Smooth muscle cell (in vitro differentiated cells): ENCODE data around the gene BFAR. TPM values are rescaled to one million over a fixed set of nuclear protein-coding genes. Genes with fewer than 3 reads are reported as not detected.
A peak's percentile ranks its signal among the peaks of the same experiment; 100 is the strongest.

ENCODE experiments used
- DNase-seq: peaks from one replicate; lab custom pipeline; 2025; ENCODE audit not compliant: unreplicated experiment; lab: John Stamatoyannopoulos, UW
- H2AFZ ChIP-seq: fragments of 200-600 bp; sonication (generic); 2 replicates; pipeline ENCODE4 v1.6.0; 2016; ENCODE audit warnings: antibody characterized with exemption, low read depth, mild to moderate bottlenecking
- H3F3A ChIP-seq: fragments of 200-600 bp; sonication (generic); 2 replicates; pipeline ENCODE4 v1.6.0; 2017; ENCODE audit warnings: antibody characterized with exemption, low read depth
- H3K27ac ChIP-seq: fragments of 200-600 bp; sonication (generic); 2 replicates; pipeline ENCODE4 v1.5.1; 2016; ENCODE audit warnings: low read depth, mild to moderate bottlenecking
- H3K27me3 ChIP-seq: fragments of 200-600 bp; sonication (generic); 2 replicates; pipeline ENCODE4 v1.6.1; 2016; ENCODE audit warnings: low read depth, mild to moderate bottlenecking
- H3K36me3 ChIP-seq: fragments of 200-600 bp; sonication (generic); 2 replicates; pipeline ENCODE4 v1.5.1; 2016; ENCODE audit warnings: low read depth
- H3K4me1 ChIP-seq: fragments of 200-600 bp; sonication (generic); 2 replicates; pipeline ENCODE4 v1.5.1; 2016; ENCODE audit warnings: low read depth
- H3K4me2 ChIP-seq: fragments of 200-600 bp; sonication (generic); 2 replicates; pipeline ENCODE4 v1.6.0; 2016; ENCODE audit warnings: mild to moderate bottlenecking
- H3K4me3 ChIP-seq: fragments of 200-600 bp; sonication (generic); 2 replicates; pipeline ENCODE4 v1.5.1; 2016; ENCODE audit warnings: mild to moderate bottlenecking
- H3K79me2 ChIP-seq: fragments of 200-600 bp; sonication (generic); 2 replicates; pipeline ENCODE4 v1.6.0; 2016; ENCODE audit warnings: low read depth, mild to moderate bottlenecking
- H3K9ac ChIP-seq: fragments of 200-600 bp; sonication (generic); 2 replicates; pipeline ENCODE4 v1.6.0; 2016; ENCODE audit warnings: low read depth
- H3K9me3 ChIP-seq: fragments of 200-600 bp; sonication (generic); replicated peaks from 2 replicates; pipeline ENCODE4 v1.5.1; 2016; ENCODE audit warnings: low read depth
- H4K20me1 ChIP-seq: fragments of 200-600 bp; sonication (generic); 2 replicates; pipeline ENCODE4 v1.6.0; 2016; ENCODE audit warnings: low read depth
- CTCF ChIP-seq: fragments of 200-600 bp; sonication (generic); IDR thresholded peaks from 2 replicates; pipeline ENCODE4 v1.5.1; 2017; ENCODE audit warnings: borderline replicate concordance, mild to moderate bottlenecking, antibody characterized with exemption; ENCODE audit not compliant: insufficient read depth, poor library complexity, severe bottlenecking
- WGBS: methylation state at CpG from one replicate; pipeline ENCODE4 v1.1.7; 2016; ENCODE audit warnings: low lambda C conversion rate; 5-methylcytosine and 5-hydroxymethylcytosine counted together
- polyA plus RNA-seq: library from polyadenylated mRNA; unstranded; fragments of >200 nt; fragmentation: Nextera tagmentation; extraction: Ambion mirVana; gene quantifications from 2 replicates; pipeline ENCODE4 v1.2.1, GENCODE V29; 2016
- total RNA-seq: library from RNA; depleted of rRNA; stranded (reverse); fragments of >200 nt; gene quantifications from 2 replicates; pipeline ENCODE4 v1.2.3, GENCODE V29; 2014

BFAR gene, protein sequence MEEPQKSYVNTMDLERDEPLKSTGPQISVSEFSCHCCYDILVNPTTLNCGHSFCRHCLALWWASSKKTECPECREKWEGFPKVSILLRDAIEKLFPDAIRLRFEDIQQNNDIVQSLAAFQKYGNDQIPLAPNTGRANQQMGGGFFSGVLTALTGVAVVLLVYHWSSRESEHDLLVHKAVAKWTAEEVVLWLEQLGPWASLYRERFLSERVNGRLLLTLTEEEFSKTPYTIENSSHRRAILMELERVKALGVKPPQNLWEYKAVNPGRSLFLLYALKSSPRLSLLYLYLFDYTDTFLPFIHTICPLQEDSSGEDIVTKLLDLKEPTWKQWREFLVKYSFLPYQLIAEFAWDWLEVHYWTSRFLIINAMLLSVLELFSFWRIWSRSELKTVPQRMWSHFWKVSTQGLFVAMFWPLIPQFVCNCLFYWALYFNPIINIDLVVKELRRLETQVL
- 65.7 and 82.2 TPM in 2 replicates for total RNA-seq
- 35.9 and 42.4 TPM in 2 replicates for polyA plus RNA-seq

DNA sequence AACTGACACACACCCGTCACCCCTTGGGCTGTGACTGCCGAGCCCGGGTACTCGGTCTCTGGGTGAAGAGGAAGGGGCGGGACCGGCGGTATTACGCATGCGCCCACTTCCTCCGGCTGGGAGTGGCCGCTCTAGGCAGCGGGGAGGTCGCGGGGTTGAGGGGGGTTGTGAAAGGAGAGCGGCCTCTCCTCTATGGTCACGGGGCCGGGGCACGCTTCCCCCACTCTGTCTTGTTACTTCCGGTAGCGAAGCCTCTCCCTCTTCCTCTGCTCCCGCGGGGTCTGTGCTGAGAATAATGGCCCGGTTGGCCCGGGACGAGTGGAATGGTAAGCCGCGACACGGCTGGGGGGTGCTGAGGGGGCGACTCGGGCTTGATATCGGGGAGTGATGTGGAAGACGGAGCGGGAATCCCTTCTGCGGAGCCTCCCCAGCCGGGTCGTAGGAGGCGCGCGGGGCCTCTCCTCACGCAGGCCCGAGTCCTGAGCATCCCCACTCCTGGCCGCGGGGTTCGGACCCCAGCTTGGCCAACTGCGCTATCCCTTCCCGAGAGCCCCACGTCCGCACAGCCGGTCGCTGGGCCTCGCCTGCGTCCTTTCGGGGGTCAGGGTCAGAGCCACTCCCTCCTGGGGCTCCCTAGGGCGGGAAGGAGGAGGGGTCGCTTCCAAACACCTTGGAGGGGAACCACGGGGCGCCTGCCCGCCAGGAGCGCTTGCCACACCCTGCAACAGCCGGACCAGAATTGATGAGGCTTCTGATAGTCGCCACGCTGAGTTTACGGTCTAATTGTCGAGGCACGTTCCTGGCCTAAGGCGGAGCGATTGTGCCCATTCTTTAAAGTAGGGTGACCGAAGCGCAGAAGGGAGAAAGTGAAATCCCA is at the start of gene BFAR:
Gene BFAR (plus strand): TSS at position 259 of the 877 bp plus-strand sequence. CDS start 11,396 bp downstream, outside the sequence.
- peaks cover 30% of the 10 kb centered on the region for H3K4me1 ChIP-seq
- under 1% methylated on average over 59 of the region's 69 CpGs for WGBS
- peak within 1 kb of the TSS; percentile 76 for H3K4me3 ChIP-seq

GRCh38 chr16:14585287-14585686 is 47.5 kb upstream of the BFAR start:
- Histone ChIP-seq H3F3A (no peaks in the 10 kb centered on the region), H3K9ac (no peak overlapping the region), H3K27ac (no peak overlapping the region), H3K79me2 (no peaks in the 10 kb centered on the region), H3K9me3 (no peaks in the 10 kb centered on the region), H2AFZ (no peak overlapping the region), H3K36me3 (peaks cover 25% of the 10 kb centered on the region), H3K4me3 (no peak overlapping the region), H4K20me1 (no peaks in the 10 kb centered on the region), H3K4me1 (no peaks in the 10 kb centered on the region), H3K27me3 (no peaks in the 10 kb centered on the region), H3K4me2 (no peak overlapping the region)
- WGBS = 94% methylated on average over 3 of the region's 3 CpGs
- DNase-seq = no peak
- no peak for TF ChIP-seq CTCF

More for the DNA sequence above, at the start of gene BFAR:
- Histone ChIP-seq H3K9me3 (no peaks in the 10 kb centered on the region), H4K20me1 (peaks cover 44% of the 10 kb centered on the region), H2AFZ (peak within 1 kb of the TSS; percentile 49), H3K27me3 (no peaks in the 10 kb centered on the region), H3K79me2 (peaks cover 74% of the 10 kb centered on the region), H3K27ac (peak within 1 kb of the TSS; percentile 90), H3K36me3 (no peaks in the 10 kb centered on the region), H3F3A (no peaks in the 10 kb centered on the region), H3K4me2 (peak within 1 kb of the TSS; percentile 87), H3K9ac (peak within 1 kb of the TSS; percentile 87)
- DNase-seq = peak; percentile 96
- no peak for TF ChIP-seq CTCF

GRCh38 chr16:14586637-14587305 is 46.0 kb upstream of the BFAR start:
- Histone ChIP-seq H3K27ac (no peak overlapping the region), H3K4me2 (no peak overlapping the region), H4K20me1 (no peaks in the 10 kb centered on the region), H3K4me3 (no peak overlapping the region), H3K36me3 (peaks cover 22% of the 10 kb centered on the region), H3K79me2 (no peaks in the 10 kb centered on the region), H3K4me1 (no peaks in the 10 kb centered on the region), H3K9me3 (no peaks in the 10 kb centered on the region), H3K9ac (no peak overlapping the region), H3F3A (no peaks in the 10 kb centered on the region), H3K27me3 (no peaks in the 10 kb centered on the region), H2AFZ (no peak overlapping the region)
- DNase-seq = no peak
- 82% methylated on average over 3 of the region's 3 CpGs for WGBS
- TF ChIP-seq CTCF = no peak
